Stimulated activated CD8-positive, alpha-beta memory T cell treated with anti-CD3 and anti-CD28 coated beads, Interleukin-4, amount 100 ng/mL, for 4 hours (primary cell): ENCODE data around the gene TNFRSF18.
A peak's percentile ranks its signal among the peaks of the same experiment; 100 is the strongest.

Experiments used
- DNase-seq, 2 donors: peaks; one replicate each; pipeline ENCODE4 v3.0.0-alpha.2; 2020; ENCODE audit warnings: low read depth in 2 of 2, low spot score in 1 of 2

The TNFRSF18 gene

DNA sequence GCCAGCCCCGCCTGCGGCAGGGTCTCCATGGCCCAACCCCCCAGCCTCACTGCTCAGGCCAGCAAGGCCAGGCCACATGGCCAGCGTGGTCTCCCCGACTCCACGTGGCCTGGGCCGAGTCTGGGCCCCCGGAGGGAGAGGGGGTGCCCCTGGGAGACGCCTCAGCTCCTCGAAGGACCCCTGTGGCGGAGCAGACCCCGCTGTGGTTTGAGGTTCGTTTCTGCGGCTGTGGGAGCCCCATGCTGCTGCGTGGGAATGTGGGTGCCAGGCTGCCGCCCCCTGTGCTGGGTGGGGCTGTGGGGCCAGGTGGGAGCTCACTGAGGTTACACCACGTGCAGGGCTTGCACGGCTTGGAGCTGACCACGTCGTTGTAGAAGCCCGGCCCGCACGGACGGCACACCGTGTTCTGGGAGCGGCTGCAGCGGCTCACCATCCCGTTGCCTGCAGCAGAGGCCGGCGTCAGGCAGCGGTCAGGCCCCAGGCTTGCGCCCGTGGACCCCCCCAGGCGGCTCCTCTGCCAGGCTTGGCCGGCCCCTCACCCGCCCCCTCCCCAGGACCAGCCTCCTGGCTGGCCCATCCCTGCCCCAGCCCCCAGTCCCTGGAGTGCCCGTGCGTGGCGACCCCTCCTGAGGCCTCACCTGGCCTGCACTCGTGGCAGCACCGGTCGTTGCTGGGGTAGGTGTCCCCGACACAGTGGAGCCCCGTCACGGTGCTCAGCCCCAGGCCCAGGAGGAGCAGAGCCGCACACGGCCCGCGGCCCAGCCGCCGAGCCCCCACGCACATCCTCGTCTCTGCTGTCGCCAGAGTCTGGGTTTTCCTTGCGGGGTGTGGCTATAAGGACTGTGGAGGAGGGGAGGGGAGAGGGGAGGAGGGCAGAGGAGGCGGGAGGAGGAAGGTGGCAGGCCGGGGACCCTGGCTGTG, 7.2 kb upstream of the TNFRSF18 start, which contains the start of gene TNFRSF4:
TNFRSF4 (minus strand) TSS at position 809 of the 921 bp plus-strand sequence; CDS start at position 783, 26 bp downstream.
- DNase-seq = no peak

DNA sequence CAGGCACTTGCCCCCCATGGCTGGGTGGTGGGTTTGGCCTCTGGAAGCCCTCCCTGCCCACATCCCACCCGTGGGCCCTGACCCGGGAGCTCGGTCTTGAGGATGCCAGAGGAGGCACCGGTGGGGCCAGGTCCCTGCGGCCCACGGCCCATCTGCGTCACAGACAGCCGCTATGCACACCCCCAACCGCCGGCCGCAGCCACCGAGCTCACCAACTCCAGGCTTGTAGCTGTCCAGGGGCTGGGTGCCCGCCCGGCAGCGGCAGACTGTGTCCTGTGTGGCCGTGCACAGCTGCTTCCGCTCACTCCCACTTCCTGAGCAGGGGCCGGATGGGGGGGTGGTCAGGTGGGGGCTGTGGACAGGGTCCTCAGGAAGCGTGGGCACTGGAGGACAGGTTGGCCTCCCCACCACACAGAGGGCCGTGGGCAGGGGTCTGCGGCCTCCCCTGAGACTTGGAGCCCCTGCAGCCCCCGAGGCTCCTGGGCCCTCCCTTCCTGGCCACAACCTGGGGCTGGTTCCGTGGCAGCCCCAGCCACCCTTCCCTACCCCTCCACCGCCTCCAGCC, 6.5 kb upstream of the TNFRSF18 start:
- DNase-seq = peak in 1 of 2 donors; percentile 46

DNA sequence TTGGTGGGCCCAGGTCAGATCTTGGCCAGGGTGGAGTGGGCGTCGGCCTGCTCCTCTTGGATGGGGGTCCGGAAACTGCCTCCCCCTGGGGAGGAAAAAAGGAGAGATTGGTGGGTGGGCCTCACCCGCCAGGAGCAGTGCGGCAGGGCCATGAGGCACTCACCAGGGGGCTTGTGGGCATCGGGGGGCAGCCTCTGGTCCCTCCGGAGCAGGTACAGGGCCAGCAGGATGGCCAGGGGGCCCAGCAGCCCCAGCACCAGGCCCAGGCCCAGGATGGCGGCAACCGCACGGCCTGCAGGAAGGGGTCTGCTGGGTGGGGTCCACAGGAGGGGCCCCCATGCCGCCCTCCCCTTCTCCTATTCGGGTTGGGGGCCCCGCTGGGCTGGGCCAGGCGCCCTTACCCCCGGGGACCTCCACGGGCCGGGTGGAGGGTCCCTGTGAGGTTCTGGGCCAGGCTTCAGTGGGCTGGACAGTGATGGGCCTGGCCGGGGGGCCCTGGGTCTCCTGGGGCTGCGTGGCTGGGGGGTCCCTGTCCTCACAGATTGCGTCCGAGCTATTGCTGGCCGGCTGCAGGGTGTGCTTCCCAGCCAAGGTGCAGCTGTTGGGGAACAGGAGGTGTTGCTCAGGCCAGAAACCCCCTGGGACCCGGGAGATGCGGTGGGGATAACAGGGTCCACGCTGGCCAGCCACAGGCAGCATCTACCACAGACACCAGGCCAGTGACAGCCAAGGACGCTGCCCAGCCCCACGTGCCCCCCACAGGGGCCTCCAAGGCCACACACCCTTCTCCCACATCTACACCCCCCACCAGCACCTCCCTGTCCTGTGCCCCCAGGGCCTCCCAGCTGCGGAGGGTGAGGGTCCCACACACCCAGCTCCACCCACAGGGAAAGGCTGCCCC, 5.4 kb upstream of the TNFRSF18 start:
- no peak for DNase-seq

DNA sequence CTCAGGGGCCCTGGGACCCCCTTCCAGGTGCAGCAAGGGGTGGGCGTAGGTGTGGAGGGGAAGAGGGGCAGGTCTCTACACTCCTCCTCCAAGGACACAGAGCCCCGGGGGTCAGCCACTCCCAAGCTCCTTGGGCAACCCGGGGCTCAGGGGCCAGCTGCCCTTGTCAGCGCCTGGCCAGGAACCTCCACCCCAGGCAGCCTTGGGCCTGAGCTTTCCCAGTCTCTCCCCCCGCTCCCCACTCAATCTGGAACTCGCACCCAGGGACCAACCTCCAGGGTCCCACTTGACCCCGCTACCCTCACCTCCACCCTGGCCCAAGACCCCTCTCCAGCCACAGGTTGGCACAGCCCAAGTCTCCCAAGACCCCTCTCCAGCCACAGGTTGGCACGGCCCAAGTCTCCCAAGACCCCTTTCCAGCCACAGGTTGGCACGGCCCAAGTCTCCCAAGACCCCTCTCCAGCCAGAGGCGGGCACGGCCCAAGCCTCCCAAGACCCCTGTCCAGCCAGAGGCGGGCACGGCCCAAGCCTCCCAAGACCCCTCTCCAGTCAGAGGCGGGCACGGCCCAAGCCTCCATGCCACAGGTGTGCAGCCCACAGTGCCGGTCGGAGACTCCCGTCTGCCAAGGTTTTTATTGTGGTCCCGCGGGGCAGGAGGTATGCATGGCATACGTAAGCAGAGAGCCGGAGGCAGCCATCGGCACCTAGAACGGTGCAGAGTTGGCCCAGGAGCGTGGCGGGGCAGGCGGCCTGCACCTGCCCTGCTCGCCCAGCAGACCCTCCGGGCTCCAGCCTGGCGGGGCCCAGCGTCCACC, 4.5 kb upstream of the TNFRSF18 start:
- DNase-seq = no peak

DNA sequence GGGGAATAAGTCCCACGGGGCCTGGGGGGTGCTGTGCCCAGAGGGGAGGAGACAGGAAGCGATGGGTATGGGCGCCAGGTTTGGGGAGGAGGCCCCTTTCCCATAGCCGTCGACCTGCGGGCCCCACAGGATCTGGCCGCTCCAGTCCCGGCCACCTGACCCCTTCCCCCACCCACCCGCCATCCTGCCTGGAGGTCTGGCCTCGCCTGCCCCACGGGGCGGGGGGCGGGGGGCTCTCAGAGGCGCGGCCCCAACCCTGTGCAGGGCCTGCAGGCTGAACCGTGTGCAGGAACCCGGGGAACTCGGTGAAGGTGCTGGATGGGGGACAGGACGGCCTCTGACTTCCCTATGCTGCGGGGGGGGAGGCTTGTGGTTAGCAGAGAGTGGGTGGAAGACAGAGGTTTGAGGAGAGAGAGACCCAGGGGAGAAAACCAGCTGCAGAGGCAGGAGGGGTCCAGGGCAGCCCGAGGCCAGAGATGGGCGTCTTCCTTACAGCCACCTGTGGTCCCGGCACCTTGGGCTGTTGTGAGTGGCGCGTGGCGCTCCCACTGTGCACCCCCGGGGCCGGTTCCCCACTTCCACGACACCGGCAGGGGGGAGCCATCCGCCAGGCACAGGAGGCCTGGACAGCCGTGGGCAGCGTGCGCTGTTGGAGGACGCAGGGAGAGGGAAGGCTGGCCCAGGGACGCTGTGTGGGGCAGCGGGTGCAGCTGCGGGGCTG, 2.5 kb upstream of the TNFRSF18 start:
- DNase-seq = no peak

DNA sequence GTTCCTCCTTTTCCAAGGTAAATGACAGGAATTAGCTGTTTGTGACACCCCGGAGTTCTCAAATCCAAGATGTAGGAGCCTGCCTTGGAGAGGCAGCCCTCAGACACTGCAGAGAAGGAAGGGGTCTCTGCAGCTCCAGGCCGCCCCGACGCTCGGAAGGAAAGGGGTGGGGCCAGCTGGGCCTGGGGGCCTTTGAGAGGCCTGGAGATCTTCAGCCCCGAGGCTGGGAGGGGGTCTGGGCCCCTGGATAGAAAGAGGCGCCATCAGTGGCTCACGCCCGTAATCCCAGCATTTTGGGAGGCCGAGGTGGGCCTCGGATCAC, 1.1 kb upstream of the TNFRSF18 start:
- no peak for DNase-seq

DNA sequence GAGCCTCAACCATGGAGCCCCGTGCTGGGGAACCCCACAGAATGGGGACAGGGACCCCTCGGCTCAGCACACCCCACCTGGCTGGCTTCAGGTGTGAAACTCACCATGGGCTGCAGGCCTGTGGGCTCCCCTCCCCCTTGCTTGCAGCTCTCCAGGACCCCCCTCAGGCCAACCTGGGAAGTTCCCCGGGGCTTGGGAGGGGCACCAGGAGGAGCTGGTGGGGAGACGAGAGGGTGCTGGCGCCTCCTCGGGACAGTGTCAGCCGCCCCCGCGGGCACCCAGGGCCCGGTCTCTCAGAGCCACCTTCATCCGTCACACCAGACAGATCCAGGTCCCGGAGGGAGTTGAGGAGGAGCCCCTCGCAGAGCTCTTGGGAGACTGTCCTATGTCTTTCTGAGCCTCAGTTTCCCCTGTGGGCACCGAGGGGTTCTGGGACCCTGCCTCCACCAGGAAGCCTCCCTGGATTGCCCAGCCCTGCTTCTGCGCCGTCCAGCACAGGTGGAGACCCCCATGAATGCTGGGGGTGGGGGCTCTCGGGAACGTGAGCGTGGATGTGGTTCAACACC, 657 bp upstream of the TNFRSF18 start:
- no peak for DNase-seq

DNA sequence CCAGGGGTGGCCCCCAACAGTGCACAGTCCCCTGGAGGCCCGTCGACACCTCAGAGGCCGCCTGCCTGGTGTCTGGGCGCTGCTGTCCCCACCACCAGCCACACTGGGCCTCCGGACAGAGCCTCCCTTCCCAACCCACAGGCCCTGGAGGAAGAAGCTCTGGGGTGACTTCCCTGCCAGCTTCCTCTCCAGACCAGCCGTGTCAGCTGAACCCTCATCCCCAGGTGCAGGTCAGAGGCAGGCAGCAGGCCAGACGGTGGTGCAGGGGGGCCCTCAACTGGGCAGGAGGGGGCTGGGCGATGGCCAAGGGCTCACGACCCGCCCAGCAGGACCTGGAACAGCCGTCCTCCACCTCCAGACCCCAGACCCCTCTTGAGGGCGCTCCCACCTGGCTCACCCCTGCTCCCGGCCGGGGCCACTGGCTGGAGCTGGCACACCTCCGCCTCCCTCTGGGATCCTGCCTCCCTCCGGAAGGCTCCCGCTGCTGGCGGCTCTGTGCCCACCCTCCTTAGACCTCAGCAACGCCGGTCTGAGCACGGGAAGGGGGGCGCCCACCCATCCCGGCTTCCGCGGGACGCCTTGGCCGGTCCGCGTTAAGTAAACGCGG, 520 bp downstream of the TNFRSF18 start:
- DNase-seq = no peak

DNA sequence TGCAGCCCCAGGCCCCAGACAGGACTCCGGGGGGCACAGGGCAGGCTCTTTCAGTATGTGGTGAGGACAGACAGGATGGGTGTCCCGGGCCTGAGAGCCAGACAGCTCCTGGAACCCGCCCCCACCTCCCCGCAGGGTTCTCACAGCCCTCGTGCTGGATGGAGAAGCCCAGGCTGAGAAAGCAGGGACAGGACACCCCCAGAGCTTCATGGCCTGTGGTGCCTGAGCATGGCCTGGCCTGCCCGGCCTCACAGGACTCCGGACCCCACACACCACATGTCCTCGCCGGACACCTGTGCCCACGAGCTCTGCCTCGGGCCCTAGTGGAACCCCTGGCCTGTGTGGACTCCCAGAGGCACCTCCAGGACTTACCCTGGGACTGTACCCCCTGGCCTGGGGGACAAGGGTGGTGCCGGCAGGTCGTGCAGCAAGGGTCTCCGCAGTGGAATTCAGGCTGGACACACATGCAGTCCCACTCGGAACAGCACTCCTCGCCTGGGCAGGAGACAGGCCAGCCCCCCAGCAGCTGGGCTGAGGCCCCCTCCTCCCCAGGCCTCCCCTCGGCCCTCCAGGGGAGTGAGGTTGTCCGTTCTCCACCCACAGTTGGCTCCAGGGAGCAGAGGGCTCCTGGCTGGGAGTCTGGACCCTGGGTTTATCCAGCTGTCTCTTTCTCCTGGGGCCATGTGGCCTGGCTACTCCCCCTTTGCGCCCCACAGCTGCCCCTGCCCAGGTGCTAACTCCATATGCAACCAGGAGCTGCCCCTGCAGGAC, 1.2 kb downstream of the TNFRSF18 start:
- DNase-seq = no peak

DNA sequence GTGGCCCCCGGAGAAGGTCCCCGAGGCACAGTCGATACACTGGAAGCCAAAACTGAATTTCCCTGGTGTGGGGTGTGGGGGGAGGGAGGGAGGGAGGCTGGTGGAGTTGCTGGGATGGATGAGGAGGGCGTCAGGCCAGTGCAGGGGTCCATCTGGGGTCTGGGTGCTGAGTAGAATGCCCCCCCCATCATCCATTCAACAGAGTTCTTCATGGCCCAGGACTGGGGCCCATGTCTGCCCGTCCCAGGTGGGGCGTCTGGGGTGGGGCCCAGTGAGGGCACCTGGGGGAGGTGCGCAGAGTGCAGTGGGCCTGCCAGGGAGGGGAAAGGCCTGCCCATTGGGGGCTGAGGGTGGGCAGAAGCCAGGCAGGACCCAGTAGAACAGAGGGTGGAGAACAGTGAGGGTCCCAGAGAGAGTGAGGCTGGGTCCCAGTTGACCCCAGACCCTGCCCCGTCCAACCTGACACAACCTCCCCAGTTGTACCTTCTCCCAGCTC, 1.9 kb downstream of the TNFRSF18 start:
- DNase-seq = no peak

DNA sequence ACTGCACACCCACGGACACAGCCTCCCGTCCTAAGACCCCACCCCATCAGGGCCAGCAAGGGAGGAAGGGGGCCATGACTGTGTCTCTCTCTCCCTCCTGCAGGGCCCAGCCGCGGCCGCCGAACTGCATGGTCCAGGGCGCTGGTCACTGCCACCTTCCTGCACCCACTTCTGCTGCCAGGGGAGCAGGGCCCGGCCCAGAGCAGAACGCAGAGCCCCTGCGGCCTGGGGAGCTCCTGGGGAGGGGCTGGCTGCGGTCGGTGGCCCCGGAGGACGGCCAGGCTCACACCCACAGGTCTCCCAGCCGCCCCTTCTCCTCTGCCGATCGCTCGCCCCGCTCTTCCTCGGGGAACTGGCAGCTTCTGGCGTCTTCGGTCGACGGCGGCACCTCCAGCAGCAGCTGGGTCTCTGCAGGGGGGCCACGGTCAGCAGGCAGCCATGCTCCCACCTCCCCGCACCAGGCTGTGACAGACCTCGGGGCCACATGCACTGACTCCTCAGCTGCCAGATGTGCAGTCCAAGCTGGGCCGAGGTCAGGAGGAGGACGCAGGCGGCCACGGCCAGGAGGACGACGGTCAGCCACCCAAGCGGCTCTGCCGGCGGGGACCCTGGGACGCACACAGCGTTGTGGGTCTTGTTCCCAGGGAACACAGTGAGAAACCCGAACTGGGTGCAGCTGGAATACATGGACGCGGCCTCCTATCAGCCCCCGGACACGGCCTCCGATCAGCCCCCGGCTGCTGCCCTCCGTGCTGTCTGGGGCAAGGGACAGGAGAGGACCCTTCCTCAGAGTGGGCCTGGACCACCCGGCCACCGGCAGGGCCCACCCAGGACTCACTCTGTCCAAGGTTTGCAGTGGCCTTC, 2.6 kb downstream of the TNFRSF18 start:
- no peak for DNase-seq

DNA sequence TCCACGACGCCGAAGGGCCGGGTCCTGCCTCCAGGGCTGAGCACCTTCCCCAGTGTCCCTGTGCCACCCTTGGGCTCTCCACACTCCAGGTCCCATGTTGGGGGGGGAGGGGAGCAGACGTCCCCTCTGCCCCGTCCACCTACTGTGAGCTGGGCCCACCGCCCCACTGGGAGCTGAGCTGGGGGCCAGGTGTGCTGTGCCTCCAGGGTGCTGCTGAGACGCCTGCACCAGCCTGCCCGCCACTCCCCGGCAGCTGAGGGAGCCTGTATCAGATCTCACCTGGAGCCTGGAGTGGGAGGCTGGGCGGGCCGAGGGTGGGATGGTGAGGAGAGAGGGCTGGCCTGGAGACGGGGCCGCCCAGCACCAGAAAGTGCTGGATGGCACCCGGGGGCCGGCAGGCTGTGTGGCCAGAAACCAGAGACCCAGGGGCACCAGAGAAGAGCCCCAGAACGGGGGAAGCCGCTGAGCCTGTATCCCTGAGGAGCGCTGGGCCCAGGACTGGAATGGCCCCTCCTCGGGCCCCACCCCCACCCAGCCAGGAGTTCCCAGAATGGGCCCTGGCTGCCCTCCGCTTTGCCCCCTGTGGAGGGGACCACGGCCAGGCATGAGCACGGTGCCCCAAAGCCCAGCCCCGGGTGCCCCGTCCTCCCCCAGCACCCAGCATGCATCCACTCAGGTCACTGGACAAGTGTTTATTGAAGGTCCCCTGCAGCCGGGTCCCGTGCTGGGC, 3.4 kb downstream of the TNFRSF18 start:
- DNase-seq = no peak

DNA sequence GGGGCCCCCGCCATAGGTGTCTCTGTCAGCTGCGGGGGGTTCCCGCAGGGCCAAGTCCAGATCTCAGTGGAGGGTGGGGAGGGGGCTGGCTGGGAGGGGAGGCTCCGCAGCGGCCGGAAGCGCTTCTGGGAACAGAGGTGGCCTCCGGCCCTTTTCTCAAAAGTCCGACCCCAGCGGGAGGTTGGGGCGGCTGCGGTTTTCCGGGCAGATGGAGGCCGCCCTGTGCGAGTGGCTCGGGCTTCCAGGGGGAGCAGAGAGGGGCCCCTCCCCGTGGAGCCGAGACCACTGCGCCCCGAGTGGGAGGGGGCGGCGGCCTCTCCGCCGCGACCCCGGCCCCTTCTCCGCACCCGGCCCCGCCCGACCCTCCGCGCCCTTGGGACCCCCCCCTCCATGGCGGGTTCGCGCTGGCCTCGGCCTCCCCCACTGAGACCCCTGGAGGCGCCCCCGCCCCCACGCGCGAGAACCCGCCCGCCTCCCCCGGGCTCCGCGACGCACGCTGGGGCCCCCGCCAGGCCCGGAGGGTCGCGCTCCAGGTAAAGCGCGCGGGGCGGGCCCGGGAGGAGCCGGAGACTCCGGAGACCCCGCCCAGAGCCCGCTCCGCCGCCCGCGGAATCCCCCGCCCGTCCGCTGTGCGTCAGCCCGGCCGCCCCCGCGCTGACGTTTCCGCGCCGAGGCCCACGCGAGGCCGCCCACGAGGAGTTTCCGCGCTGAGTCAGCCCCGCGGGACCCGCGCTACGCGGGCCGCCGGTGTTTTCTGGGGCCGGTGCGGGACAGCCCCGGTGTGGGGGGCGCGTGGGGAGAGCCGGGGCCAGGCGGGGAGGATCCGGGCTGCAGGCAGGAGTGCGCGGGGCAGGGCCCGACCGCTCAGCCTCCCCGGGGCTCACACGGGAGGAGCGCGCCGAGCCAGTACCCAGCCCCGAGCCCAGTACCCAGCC, 5.2 kb downstream of the TNFRSF18 start:
- DNase-seq = peak; percentile 84 to 87

DNA sequence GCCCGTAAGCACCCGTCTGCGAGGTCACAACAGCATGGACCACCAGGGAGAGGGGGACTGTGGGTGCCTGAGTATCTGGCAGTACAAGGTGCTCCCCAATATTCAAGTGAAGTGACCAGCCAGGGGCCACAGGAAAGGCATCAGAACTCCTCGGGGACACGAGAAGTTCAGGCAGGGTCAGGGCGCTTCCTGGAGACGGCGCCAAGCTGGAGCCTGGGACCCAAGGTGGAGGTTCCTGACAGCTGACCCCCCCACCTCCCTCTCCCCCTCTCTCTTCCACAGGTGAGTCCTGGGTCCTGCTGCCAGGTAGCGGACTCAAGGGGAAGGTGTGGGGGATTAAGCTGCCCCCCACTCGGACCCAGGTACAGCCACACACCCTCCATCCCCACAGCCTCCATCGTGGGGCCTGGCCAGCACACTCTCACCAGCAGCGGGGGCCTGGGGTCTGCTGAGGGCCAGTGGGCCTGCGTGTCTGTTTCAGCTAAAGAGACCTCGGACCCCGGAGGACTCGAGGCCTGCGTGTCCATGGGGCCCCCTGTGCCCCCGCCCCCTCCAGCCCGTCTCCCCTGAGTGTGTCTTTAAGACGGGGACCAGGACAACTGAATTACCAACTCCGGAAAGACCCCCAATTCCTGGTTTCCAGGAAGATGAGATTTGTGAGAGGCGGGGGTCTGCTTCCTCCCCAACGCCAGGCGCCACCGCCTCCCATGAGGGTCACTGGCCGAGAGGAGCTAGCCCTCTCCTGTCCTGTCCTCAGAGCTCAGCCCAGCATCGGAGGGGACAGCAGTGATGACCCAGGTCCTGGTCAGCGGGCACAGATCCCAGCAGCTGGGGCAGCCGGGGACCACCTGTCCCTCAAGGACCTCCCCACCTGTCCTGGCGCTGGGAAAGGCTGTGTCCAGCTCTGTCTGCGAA, 6.2 kb downstream of the TNFRSF18 start:
- DNase-seq = no peak
